OCI-LY1 (cell line): ENCODE data around the gene APBB1IP.
"Not testable (repeated sequence)": the region's sequence is repeated elsewhere in the genome, so short reads cannot be mapped to it uniquely, and the experiment has no call there.

Experiments
- H2AFZ ChIP-seq: fragments of 200-600 bp; sonication (generic), shearing (Covaris generic); 2 replicates; pipeline ENCODE4 v1.6.0; 2014; ENCODE audit warnings: antibody characterized with exemption, mild to moderate bottlenecking, low read length
- H3F3A ChIP-seq: fragments of 200-600 bp; sonication (generic), shearing (Covaris generic); 2 replicates; pipeline ENCODE4 v1.6.0; 2014; ENCODE audit warnings: mild to moderate bottlenecking, antibody characterized with exemption, low read length, moderate library complexity; ENCODE audit not compliant: insufficient read depth
- H3K27ac ChIP-seq: fragments of 200-600 bp; sonication (generic); 2 replicates; pipeline ENCODE4 v1.5.1; 2014; ENCODE audit warnings: low read length, mixed run types, mild to moderate bottlenecking, low read depth; ENCODE audit not compliant: poor library complexity, severe bottlenecking
- H3K27me3 ChIP-seq: fragments of 200-600 bp; sonication (generic); 2 replicates; pipeline ENCODE4 v1.6.0; 2014; ENCODE audit warnings: antibody characterized with exemption, mild to moderate bottlenecking, low read length, moderate library complexity; ENCODE audit not compliant: insufficient read depth
- H3K36me3 ChIP-seq: fragments of 200-600 bp; sonication (generic); 2 replicates; pipeline ENCODE4 v1.6.1; 2014; ENCODE audit warnings: mild to moderate bottlenecking, antibody characterized with exemption, low read length, moderate library complexity, mixed read lengths; ENCODE audit not compliant: insufficient read depth
- H3K4me1 ChIP-seq: fragments of 200-600 bp; sonication (generic); 2 replicates; pipeline ENCODE4 v1.5.1; 2014; ENCODE audit warnings: mild to moderate bottlenecking, low read length, moderate library complexity; ENCODE audit not compliant: insufficient read depth, severe bottlenecking
- H3K4me2 ChIP-seq: fragments of 200-600 bp; sonication (generic), shearing (Covaris generic); 2 replicates; pipeline ENCODE4 v1.6.1; 2014; ENCODE audit warnings: low read length
- H3K4me3 ChIP-seq: fragments of 200-600 bp; sonication (generic); 2 replicates; pipeline ENCODE4 v1.5.1; 2014; ENCODE audit warnings: low read length, low read depth, mild to moderate bottlenecking, mixed read lengths; ENCODE audit not compliant: poor library complexity, severe bottlenecking
- H3K79me2 ChIP-seq: fragments of 200-600 bp; shearing (Covaris generic); 2 replicates; pipeline ENCODE4 v1.6.1; 2016; ENCODE audit warnings: mixed run types, low read length, mixed read lengths; ENCODE audit not compliant: insufficient read depth
- H3K9ac ChIP-seq: fragments of 200-600 bp; sonication (generic), shearing (Covaris generic); 2 replicates; pipeline ENCODE4 v1.6.1; 2014; ENCODE audit warnings: mild to moderate bottlenecking, low read length, mixed read lengths
- H3K9me2 ChIP-seq: fragments of 200-600 bp; sonication (generic), shearing (Covaris generic); 2 replicates; pipeline ENCODE4 v1.6.1; 2014; ENCODE audit warnings: low read depth, mild to moderate bottlenecking, low read length, mixed read lengths
- H3K9me3 ChIP-seq: fragments of 200-600 bp; shearing (Covaris generic); 2 replicates; pipeline ENCODE4 v1.6.1; 2014; ENCODE audit warnings: low read length, mixed read lengths
- H4K20me1 ChIP-seq: fragments of 200-600 bp; sonication (generic), shearing (Covaris generic); 2 replicates; pipeline ENCODE4 v1.6.0; 2016; ENCODE audit warnings: mild to moderate bottlenecking, low read length; ENCODE audit not compliant: insufficient read depth
- EZH2 ChIP-seq: fragments of 200-600 bp; sonication (generic), shearing (Covaris generic); IDR thresholded peaks from 2 replicates; pipeline ENCODE4 v1.8.0; 2017; ENCODE audit warnings: borderline replicate concordance, mixed run types, mild to moderate bottlenecking, antibody characterized with exemption, low read length, moderate library complexity, mixed read lengths
- TF ChIP-seq, protein P1 (sequence below): fragments of 200-600 bp; sonication (generic), shearing (Covaris generic); IDR thresholded peaks from 2 replicates; pipeline ENCODE4 v1.5.1; 2017; ENCODE audit warnings: mild to moderate bottlenecking, antibody characterized with exemption, low read length, moderate library complexity, mixed read lengths

Gene APBB1IP

DNA sequence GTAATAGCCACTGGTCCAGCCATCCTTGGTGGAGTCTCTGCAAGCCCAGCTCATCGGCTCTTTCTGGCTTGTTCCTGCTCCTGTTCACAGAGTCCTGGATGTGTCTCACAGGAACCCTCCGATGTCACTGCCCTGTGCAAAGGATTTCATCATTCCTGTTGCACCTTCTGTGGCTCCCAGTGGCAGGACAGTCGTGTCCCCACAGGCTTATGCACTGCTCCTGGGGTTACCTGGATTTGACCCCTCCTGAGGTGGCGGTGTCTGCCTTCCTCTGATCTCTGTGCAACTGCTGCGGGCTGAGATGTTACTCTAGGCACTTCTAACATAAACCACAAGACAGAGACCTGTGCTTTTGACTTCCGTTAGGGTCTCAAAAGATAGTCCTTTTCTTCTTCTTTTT lies 30.6 kb downstream of the APBB1IP start:
- peaks cover 87% of the 10 kb centered on the region for H3K4me1 ChIP-seq
- H2AFZ ChIP-seq = no peak overlapping the region
- peaks cover 45% of the 10 kb centered on the region for H3K36me3 ChIP-seq
- no peaks in the 10 kb centered on the region for H3K9me2 ChIP-seq
- H3K9ac ChIP-seq = peak overlapping the region; percentile 13; the same call in 1 of the 2 replicates
- H3F3A ChIP-seq = 0 out of 2 replicates have a peak, but pooled peaks cover 8% of the 10 kb centered on the region
- no peaks in the 10 kb centered on the region for H3K9me3 ChIP-seq
- H3K27ac ChIP-seq = peak overlapping the region; percentile 87
- peak overlapping the region; percentile 28 for H3K4me3 ChIP-seq
- H3K4me2 ChIP-seq = peak overlapping the region; percentile 57
- no peaks in the 10 kb centered on the region for H3K27me3 ChIP-seq
- TF ChIP-seq, protein P1, sequence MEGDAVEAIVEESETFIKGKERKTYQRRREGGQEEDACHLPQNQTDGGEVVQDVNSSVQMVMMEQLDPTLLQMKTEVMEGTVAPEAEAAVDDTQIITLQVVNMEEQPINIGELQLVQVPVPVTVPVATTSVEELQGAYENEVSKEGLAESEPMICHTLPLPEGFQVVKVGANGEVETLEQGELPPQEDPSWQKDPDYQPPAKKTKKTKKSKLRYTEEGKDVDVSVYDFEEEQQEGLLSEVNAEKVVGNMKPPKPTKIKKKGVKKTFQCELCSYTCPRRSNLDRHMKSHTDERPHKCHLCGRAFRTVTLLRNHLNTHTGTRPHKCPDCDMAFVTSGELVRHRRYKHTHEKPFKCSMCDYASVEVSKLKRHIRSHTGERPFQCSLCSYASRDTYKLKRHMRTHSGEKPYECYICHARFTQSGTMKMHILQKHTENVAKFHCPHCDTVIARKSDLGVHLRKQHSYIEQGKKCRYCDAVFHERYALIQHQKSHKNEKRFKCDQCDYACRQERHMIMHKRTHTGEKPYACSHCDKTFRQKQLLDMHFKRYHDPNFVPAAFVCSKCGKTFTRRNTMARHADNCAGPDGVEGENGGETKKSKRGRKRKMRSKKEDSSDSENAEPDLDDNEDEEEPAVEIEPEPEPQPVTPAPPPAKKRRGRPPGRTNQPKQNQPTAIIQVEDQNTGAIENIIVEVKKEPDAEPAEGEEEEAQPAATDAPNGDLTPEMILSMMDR = no peak
- no peak for TF ChIP-seq EZH2
- no peaks in the 10 kb centered on the region for H4K20me1 ChIP-seq
- H3K79me2 ChIP-seq = peaks cover 88% of the 10 kb centered on the region

DNA sequence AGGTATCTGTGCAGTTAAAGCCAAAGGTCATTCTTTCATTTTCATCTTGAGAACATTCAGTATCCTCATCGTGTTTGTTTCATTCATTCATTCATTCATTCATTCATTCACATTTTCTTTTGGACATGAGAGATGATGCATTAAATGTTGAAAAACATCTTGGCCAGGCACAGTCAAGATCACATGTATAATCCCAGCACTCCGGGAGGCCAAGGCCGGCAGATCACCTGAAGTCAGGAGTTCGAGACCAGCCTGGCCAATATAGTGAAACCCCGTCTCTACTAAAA lies 34.3 kb downstream of the APBB1IP start:
- Histone ChIP-seq H3F3A (no peaks in the 10 kb centered on the region), H3K27ac (peak overlapping the region; percentile 84), H3K9me3 (no peaks in the 10 kb centered on the region), H3K79me2 (peaks cover 85% of the 10 kb centered on the region), H3K9me2 (no peaks in the 10 kb centered on the region), H3K36me3 (peaks cover 38% of the 10 kb centered on the region), H3K27me3 (no peaks in the 10 kb centered on the region), H3K4me1 (peaks cover 86% of the 10 kb centered on the region), H4K20me1 (no peaks in the 10 kb centered on the region), H3K4me3 (no peak overlapping the region), H3K9ac (no peak overlapping the region; the same call in 1 of the 2 replicates), H3K4me2 (peak overlapping the region; percentile 55; the same call in 1 of the 2 replicates), H2AFZ (no peak overlapping the region)
- no peak for TF ChIP-seq EZH2
- TF ChIP-seq, protein P1 = no peak

DNA sequence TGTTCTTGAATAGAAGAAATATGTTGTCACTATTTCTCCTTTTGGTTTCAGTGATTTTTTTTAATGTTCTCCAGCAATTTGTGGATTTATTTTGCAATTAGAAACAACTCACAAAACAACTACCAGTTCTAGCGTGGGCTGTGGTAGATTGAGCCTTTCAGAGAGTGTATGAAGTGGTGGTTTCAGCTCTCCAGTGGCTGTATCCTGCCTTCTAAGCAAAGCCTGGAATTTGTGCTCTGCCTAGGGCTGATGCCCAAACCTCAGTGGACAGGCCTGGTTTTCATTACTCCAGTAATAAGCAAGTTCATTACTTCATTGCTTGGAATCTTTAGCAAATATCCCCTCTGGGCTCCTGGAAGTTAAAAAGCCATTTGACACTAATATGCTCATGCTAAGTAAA lies 35.9 kb downstream of the APBB1IP start:
- Histone ChIP-seq H3K4me1 (peaks cover 87% of the 10 kb centered on the region), H3K9ac (peak overlapping the region; percentile 50), H3K27ac (peak overlapping the region; percentile 84), H3K4me3 (no peak overlapping the region), H3K36me3 (peaks cover 39% of the 10 kb centered on the region), H3K9me3 (no peaks in the 10 kb centered on the region), H3F3A (no peaks in the 10 kb centered on the region), H3K79me2 (peaks cover 82% of the 10 kb centered on the region), H3K9me2 (no peaks in the 10 kb centered on the region), H4K20me1 (no peaks in the 10 kb centered on the region), H2AFZ (no peak overlapping the region), H3K27me3 (no peaks in the 10 kb centered on the region), H3K4me2 (peak overlapping the region; percentile 41; the same call in 1 of the 2 replicates)
- TF ChIP-seq, protein P1 = no peak
- no peak for TF ChIP-seq EZH2

DNA sequence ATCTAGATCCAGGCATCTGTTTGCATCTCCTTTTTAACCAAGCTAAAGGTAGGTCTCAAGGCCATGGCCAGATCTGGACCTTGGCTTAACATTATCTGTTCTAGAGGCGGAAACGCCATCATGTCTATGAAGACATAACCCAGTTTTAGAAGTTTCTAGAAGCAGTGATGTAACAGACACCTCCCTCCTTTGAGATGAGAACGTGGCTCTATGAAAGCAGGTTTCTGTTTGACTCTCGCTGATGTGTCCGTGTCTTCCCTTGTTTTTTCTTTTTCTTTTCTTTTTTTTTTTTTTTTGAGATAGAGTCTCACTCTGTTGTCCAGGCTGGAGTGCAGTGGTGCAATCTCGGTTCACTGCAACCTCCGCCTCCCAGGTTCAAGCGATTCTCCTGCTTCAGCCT lies 36.7 kb downstream of the APBB1IP start:
- H4K20me1 ChIP-seq, H3K4me2 ChIP-seq, H3K9me3 ChIP-seq, H3K9me2 ChIP-seq, H3K4me3 ChIP-seq, H2AFZ ChIP-seq, H3K27me3 ChIP-seq, H3F3A ChIP-seq: not testable (repeated sequence)
- H3K27ac ChIP-seq = peak overlapping the region; percentile 84
- peak overlapping the region; percentile 50; the same call in 1 of the 2 replicates for H3K9ac ChIP-seq
- peaks cover 76% of the 10 kb centered on the region for H3K79me2 ChIP-seq
- peaks cover 86% of the 10 kb centered on the region for H3K4me1 ChIP-seq
- H3K36me3 ChIP-seq = peaks cover 35% of the 10 kb centered on the region
